ENCODE results near the gene ANAPC1.
"Not testable (repeated sequence)": the region's sequence is repeated elsewhere in the genome, so short reads cannot be mapped to it uniquely, and the experiment has no call there.

Gene ANAPC1

DNA sequence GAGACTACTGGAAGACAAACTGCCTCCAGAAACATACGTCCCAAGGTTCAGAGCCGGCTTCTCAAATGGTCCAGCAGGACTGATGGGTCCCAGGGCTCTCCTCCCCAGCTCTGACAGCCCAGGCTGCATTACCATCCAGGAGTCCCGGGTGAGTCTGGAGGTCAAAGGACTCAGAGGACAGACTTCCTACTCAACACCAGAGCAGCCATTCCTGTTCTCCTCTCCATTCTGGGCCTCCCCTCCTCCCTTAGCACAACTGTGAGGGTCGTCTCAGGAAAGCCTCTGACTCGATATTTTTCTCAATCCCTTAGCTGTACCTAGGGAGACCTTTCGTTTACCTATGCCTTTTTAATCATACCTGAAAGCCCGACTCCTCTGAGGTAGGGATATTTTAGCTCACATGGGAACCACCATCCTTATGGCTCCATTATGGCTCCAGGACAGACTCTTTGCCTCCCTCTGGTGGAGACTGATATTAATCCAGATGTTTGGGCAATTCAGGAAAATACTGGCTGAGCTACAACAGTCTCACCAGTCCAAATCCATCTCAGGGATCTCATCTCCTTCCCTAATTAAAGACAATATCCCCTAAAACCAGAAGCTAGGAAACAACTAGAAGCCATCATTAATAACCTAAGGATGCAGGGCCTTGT lies 70.9 kb downstream of the ANAPC1 start:
- DNase-seq (ENCODE audit: low read depth): not testable (repeated sequence)

- DNase-seq (ENCODE audit: low read depth): not testable (repeated sequence)
Observed at GRCh38 chr2:111790633-111791032, 93.4 kb downstream of the ANAPC1 start.

GRCh38 chr2:111784081-111784480 lies 99.9 kb downstream of the ANAPC1 start:
- DNase-seq (ENCODE audit: low read depth): not testable (repeated sequence)

DNA sequence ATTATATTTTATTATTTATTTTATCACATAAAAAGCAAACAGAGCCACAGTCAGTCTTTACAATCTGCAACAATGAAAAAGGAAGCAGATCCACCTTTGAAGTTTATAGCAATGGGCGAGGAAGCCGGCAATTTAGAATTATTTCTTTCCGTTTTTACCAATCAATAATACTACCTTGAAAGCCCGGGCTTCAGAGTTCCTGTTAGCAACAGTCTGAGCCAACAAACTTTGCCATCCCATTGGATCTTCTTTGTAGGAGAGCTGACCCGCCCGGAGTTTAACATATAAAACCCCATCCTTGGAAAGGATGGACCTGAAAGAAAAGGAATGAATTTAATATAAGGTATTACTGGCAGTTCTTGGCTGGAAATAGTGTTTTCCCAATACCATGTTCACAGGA lies 101.8 kb downstream of the ANAPC1 start:
- DNase-seq (ENCODE audit: low read depth): not testable (repeated sequence)

DNA sequence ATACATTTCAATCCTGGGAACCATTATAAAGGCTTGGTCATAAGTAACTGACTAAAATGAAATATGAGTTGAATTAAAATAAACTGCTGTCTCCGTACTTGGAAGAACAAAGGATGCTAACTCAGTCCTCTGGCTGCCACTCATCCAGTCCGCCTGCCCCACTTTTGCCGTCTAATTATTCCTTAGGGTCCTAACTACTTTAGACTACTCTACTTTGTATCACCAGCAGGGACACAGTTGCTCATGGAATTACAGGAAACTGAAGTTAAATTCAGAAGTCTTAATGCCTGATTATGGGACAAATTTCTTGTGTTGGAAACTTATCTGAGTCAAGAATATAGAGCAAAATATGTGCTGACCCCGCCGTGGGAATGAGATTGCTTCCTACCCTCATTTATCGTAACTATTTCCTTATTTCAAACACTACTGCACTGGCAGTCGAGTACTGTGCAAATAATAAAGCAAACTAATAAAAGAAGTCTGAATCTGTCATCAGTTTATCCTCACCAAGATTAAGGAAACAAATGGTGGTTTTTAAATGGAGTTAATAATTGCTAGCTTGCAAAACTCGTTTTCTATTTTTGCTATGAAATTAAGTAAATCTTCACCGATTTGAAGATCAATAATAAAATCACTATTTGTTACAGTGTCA lies 102.4 kb downstream of the ANAPC1 start:
- DNase-seq (ENCODE audit: low read depth): not testable (repeated sequence)

DNA sequence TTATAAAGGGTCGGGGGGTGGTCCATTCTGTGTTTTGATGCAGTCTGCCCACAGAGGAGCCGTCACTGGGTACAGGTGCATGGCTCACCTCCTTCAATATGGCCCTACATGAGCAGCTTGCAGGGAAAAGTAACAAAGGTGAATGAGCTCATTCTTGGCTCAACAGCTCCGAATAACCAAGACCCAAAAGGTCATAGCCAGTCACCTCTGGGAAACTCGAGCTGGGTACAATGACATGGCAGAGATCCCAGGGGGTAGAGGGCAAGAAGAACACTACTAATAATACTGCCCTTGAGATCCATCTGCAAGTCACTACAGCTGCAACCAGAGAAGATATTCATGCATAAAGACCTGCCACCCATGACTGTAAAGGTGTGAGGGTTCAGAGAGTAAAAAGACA lies 106.8 kb downstream of the ANAPC1 start:
- not testable (repeated sequence) for DNase-seq (ENCODE audit: low read depth)

- DNase-seq (ENCODE audit: low read depth): not testable (repeated sequence)
Observed at GRCh38 chr2:111776296-111776695, 107.7 kb downstream of the ANAPC1 start.

DNA sequence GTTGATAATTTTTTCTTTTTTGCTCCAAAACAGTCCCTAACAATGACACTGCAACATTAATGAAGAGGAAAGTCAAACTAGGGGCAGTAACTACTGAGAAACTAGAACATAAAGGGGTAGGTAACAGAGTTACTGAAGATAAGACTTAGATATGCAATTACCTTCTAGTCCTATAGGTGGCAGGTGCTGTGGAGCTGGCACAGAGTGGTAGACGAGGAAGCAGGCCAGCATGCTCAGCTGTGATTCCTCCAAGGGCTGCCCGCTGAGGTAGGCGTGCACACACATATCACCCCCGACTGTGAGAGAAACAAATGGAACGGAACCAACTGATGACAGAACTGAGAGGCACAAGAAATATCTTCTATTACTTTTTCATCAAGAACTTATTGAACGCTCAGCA lies 111.8 kb downstream of the ANAPC1 start:
- DNase-seq (ENCODE audit: low read depth): not testable (repeated sequence)

DNA sequence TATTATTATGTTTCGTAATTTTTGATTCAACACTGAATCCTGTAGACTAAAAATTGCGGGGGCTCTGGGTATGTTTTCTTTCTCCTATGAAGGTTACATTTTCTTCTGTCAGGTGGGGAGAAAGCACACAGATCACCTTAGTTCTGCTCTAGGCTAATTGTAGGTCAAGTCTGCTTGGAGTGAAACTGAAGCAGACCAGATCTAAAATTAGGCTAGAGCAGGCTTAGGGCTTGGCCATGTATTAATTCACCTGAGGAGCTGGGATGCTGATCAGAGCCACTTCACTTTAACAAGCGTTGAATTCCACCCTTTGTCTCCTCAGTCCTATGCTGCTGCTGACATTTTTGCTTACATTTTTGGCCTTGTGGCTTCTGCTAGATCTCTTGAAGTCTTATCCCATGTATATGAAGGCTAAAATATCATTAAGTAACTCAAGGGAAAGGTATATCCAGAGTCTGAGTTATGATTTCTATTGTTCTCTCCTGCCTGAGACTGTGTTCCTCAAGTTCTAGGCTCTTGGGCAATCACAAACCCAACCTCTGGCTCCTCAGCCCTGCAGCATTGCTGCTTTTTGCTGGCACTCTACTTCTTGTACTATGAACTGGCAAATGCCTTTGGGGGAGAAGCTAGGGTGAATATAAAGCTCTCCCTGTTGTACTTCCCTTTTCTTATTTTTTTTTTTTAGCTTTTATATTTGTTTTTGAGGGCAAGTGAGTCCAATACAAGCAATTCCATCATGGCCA lies 112.9 kb downstream of the ANAPC1 start:
- DNase-seq (ENCODE audit: low read depth): not testable (repeated sequence)

- not testable (repeated sequence) for DNase-seq (ENCODE audit: low read depth)
Observed at GRCh38 chr2:111768266-111769190, 115.5 kb downstream of the ANAPC1 start.

GRCh38 chr2:111767087-111767486 lies 116.9 kb downstream of the ANAPC1 start:
- not testable (repeated sequence) for DNase-seq (ENCODE audit: low read depth)

GRCh38 chr2:111766295-111766694 lies 117.7 kb downstream of the ANAPC1 start:
- not testable (repeated sequence) for DNase-seq (ENCODE audit: low read depth)

DNA sequence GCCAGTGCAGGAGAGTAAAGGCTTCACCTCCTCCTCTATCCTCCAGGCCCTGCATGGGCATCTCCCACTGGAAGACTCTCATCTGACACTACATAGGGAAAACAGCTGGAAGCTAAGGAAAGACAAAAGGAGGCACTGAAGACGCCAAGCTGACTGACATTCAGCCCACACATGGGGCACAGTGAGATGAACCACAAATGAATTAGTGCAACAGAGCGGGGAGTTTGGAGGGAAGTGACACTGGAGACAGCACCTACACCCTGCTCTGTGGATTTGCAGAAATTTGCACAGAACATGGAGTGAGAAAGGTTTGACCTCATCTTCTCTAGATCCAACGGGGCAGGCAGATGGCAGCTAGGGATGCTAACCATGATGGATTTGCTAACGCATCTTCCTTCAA lies 119.8 kb downstream of the ANAPC1 start:
- DNase-seq (ENCODE audit: low read depth): not testable (repeated sequence)

GRCh38 chr2:111760697-111761284 lies 123.2 kb downstream of the ANAPC1 start:
- DNase-seq (ENCODE audit: low read depth): not testable (repeated sequence)

DNA sequence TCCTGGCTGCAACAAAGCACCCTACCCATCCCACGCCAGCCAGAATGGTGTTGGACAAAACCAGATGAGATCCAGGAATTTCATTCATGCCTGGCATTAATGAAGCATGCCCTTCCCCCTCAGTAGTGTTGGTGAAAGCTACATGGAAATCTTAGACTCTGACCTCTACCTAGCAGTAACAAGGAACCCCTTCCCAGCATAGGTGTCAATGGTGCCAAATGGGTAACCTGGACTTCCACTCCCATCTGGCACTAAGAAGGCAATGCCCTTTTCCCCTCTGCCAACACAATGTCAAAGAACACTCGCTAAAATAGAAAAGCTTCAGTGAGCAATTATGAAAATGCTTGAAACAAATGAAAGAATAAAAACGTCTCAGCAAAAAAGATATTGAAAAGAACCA lies 131.5 kb downstream of the ANAPC1 start:
- not testable (repeated sequence) for DNase-seq (ENCODE audit: low read depth)

- DNase-seq (ENCODE audit: low read depth): not testable (repeated sequence)
Observed at GRCh38 chr2:111750641-111751040, 133.4 kb downstream of the ANAPC1 start.

DNA sequence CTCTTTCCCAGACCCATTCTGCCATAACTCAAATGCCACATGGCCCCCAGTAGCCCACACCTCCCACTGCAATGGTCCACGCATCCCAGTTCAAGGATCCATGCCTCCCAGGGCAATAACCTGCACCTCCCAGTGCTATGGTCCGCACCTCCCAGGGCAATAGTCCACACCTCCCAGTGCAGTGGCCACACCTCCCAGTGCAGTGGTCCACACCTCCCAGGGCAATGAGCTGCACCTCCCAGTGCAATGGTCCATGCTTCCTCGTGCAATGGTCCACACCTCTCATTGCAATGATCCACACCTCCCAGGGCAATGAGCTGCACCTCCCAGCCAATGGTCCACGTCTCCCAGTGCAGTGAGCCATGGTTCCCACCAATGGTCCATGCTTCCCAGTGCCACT lies 135.6 kb downstream of the ANAPC1 start:
- not testable (repeated sequence) for DNase-seq (ENCODE audit: low read depth)

DNA sequence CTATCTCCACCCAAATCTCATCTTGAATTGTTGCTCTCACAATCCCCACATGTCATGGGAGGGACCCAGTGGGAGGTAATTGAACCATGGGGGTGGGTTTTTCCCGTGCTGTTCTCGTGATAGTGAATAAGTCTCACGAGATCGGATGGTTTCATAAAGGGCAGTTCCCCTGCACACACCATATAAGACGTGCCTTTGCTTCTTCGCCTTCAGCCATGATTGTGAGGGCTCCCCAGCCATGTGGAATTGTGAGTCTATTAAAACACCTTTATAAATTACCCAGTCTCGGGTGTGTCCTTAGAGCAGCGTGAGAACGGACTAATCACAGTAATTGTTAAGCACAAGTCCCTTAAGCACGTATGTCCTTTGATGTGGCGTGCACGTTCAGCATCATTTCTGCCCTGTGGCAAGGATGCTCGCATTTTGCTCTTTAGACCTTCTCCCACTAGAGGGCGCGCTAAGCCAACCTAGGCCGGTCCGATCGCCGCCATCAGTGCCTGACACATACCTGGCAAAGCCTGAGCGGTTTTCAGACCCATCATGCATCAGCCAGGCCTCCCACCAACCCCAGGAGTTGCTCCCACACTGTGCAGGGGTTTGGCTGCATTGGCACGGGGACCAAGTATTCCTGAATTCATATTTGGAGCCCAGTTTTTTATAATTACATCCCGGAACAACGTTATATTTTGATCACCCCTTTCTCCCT lies 136.4 kb downstream of the ANAPC1 start:
- not testable (repeated sequence) for DNase-seq (ENCODE audit: low read depth)

DNA sequence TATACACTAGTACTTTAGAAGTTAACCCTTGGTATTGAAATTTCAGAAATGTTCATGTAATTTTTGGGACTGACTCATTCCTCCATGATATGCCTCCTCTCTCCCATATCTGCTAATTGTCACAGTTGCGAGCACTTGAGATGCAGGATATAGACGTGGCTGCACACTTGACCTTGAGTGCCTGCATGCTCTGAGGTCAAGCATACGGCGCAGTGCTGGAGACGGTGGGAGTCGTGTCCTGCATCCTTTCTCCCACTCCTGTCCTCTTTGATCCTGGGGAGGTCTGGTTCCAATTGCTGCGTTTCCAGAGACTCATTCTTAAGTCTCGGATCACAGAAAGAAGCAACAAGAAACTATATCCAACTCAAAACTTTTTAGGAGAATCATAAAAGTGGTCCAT lies 139.2 kb downstream of the ANAPC1 start:
- DNase-seq (ENCODE audit: low read depth): not testable (repeated sequence)

GRCh38 chr2:111741517-111741916 lies 142.5 kb downstream of the ANAPC1 start:
- not testable (repeated sequence) for DNase-seq (ENCODE audit: low read depth)
